Measurements from ENCODE around the gene KIAA1755.
A peak's percentile ranks its signal among the peaks of the same experiment; 100 is the strongest.

The KIAA1755 gene

DNA sequence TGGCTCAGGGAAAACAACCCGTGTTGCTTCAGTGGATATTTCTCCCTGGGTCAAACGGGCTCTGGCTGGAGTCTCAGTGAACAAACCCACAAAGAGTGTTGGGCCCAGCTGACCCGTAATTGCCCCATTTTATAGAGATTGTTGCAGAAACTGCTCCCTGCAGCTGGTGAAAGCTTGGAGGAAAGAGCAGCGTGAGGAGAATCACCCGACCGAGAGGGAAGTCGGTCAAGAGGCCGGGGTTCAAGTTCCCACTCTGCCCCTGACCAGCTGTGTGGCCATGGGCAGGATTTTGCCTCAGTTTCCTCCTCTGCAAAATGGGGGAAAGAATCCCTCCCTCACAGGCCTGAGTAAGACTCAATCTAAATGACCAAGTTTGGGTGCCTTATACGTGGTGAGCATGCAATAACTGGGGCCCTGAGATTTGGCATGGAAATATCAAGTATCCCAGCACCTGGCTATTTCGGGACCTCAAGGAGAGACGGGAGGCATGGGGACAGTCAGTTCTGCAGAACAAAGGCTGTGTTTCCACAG, 93.8 kb downstream of the KIAA1755 start:
- DNase-seq (ENCODE audit: low spot score) = no peak

- no peak for DNase-seq (ENCODE audit: low spot score)
Measured at GRCh38 chr20:38165966-38166702, 94.4 kb downstream of the KIAA1755 start.

DNA sequence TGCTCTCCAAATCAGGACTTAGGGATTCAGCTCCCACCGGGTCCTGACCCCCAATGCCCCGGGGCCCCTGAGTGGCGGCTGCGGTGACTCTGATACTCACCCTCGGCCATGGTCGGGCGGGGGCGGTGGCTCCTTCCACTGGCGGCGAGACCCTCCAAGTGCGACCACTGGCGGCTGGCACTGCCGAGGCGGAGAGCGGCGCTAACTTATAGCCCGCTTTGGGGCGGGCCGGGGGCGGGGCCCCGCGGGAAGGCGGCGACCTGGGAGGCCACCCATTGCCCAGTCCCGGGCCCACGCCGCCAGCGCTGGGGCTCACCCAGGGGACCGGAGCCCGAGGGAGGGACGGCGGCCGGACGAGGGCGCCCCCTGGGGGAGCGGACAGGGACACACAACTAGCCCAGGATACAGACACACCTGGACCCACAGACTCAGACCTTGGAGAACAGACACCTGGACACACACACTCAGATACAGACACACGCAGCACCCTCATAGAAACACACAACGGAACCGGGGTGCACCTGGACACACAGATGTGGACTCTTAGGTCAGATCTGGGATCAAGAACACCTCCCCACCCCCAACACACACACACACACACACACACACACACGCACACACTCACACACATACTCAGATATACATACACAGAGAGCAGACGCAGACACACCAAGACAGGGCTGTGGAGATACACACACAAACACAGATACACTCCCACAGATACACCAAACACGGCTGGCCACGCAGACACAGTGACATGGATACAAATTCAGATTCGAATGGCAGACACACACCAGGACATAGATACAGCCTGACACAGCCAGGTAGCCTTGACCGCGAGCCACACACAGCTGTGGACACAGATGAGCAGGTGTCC, 95.2 kb downstream of the KIAA1755 start, which contains the start of gene TGM2:
TGM2 (minus strand) TSS at position 182 of the 877 bp plus-strand sequence; CDS start at position 110, 72 bp downstream.
- peak; percentile 57 for DNase-seq (ENCODE audit: low spot score)

- DNase-seq (ENCODE audit: low spot score) = no peak
Measured at GRCh38 chr20:38164624-38165088, 95.9 kb downstream of the KIAA1755 start.

GRCh38 chr20:38164069-38164468, 96.5 kb downstream of the KIAA1755 start:
- no peak for DNase-seq (ENCODE audit: low spot score)

DNA sequence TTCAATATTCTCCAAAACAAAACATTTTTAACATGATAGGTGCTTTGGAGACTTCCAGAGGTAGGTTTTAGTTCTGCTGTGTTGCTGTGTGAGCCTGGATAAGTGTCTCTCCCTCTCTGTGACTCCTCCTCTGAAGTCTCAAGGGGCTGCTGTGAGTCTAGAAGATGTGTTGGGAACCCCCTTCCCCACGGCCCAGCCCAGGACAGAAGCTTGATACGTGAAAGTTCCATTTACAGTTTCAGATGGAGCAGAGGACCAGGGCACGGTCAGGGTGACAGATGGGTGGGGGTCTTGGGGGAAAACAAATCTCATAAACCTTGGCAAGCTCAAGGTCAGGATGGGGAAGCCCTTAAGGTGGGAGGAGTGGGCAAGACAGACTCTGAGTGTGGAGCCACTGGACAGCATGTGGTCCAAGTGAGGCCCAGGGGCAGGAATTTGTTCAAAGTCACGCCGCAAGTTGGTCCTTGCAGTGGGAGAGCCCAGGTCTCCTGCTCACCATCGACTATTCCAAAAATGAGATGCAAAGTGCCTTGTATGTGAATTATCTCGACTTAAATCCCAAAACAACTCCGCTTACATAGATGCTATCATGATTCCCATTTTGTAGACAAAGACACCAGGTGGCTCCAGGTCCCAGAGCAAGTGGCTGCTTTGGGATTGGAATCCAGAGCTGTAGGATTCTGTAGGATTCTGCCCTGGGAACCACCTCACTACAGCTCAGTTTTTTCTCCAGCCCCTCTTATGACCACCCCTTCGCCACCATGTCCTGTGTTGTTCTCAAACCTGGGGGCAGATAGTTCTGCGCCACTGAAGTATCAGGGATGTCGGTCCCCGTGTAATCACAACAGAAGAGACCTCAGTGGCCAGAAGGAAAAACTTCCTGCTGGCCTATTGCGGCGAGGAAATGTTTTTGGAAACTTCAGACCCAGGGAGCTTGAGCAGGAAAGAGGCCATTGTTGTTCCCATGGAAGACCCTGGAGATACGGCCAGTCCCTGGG, 97.4 kb downstream of the KIAA1755 start:
- no peak for DNase-seq (ENCODE audit: low spot score)

DNA sequence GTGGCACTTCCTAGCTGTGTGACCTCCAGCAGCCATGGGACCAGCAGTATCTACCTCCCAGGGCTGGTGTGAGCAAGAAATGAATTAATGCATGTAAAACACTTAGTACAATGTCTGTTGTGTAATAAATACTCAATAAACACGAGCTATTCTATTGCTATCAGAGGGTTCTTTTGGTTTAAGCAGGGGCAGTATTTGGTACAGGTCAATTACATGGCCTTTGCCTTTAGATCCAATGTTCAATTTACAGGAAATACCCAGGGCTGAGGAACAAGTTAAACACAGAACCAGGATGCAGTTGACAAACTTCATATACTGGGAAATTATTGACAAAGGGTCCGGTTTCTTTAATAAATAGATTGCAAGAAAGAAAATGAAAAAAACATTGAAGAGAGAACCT, 98.4 kb downstream of the KIAA1755 start:
- no peak for DNase-seq (ENCODE audit: low spot score)

DNA sequence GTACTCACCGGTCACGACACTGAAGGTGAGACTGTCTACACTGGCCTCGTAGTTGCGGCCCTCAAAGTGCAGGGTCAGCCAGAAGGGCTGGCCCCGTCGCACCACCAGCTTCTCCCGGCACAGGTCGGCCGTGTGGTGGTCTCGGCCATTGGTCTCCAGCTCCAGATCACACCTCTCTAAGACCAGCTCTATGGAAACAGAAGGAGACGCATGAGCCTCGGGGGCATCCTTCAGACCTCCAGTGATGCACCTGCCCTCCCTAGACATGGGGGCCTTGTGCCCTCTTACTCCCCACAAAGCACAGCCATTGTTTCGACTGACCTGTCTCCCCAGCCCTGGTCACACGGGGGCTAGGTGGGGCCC, 99.1 kb downstream of the KIAA1755 start:
- DNase-seq (ENCODE audit: low spot score) = no peak
